HepG2 (cell line): ENCODE data around the gene ERRFI1. TPM values are rescaled to one million over a fixed set of nuclear protein-coding genes. Genes with fewer than 3 reads are reported as not detected.

ENCODE experiments used
- BORCS8-MEF2B ChIP-seq: sonication (generic); formaldehyde crosslinking; IDR thresholded peaks from 2 replicates; pipeline ENCODE4 v1.8.0; 2022; ENCODE audit warnings: mild to moderate bottlenecking, missing genetic modification reagents
- MIER3 ChIP-seq: IDR thresholded peaks from 2 replicates; pipeline ENCODE4 v1.6.1; 2016; ENCODE audit warnings: missing compliant biosample characterization, borderline replicate concordance
- NFE2 ChIP-seq: sonication (generic); formaldehyde crosslinking; IDR thresholded peaks from 2 replicates; pipeline ENCODE4 v1.4.0; 2020; ENCODE audit warnings: missing genetic modification reagents
- NFYB ChIP-seq: sonication (generic); formaldehyde crosslinking; IDR thresholded peaks from 2 replicates; pipeline ENCODE4 v1.4.0; 2020; ENCODE audit warnings: missing genetic modification reagents
- POLR2AphosphoS2 ChIP-seq: IDR thresholded peaks from 2 replicates; pipeline ENCODE4 v1.6.1; 2011; ENCODE audit warnings: low read depth, low read length, improper control_type of control experiment
- RFXAP ChIP-seq: sonication (generic); formaldehyde crosslinking; IDR thresholded peaks from 2 replicates; pipeline ENCODE4 v1.4.0; 2020; ENCODE audit warnings: missing genetic modification reagents, borderline replicate concordance
- TBL1XR1 ChIP-seq: fragments of 150-350 bp; IDR thresholded peaks from 2 replicates; pipeline ENCODE4 v1.6.1; 2014; ENCODE audit warnings: borderline replicate concordance, low read length; ENCODE audit not compliant: partially characterized antibody
- ZNF230 ChIP-seq: sonication (generic); formaldehyde crosslinking; IDR thresholded peaks from 2 replicates; pipeline ENCODE4 v1.4.0; 2020; ENCODE audit warnings: mild to moderate bottlenecking, missing genetic modification reagents
- ZNF644 ChIP-seq: IDR thresholded peaks from 2 replicates; pipeline ENCODE4 v1.6.1; 2016; ENCODE audit warnings: low read depth
- polyA plus RNA-seq, 8 experiments: library from polyadenylated mRNA; depleted of rRNA in 3 of 8; stranded (reverse) in 7 of 8; unstranded in 1 of 8; fragments of >200 nt; fragmentation: Illumina TruSeq in 4 of 8; extraction: Trizol in 4 of 8; gene quantifications; 2 replicates each; pipeline versions ENCODE4 v1.2.1 to v1.2.3, GENCODE V29; 2011 to 2016; ENCODE audit warnings: low read depth in 4 of 8, missing spikeins in 1 of 8, mixed read lengths in 1 of 8; ENCODE audit not compliant: insufficient read depth in 1 of 8
- total RNA-seq, 5 experiments: library from RNA; depleted of rRNA; stranded (reverse); fragments of >200 nt; fragmentation: Illumina TruSeq; extraction: Trizol; gene quantifications; 2 replicates each; pipeline ENCODE4 v1.2.3, GENCODE V29; 2016; ENCODE audit warnings: low read depth in 1 of 5
- TF ChIP-seq, protein P1 (sequence below): sonication (generic); formaldehyde crosslinking; IDR thresholded peaks from 2 replicates; pipeline ENCODE4 v1.9.0; 2021; ENCODE audit warnings: mild to moderate bottlenecking, missing genetic modification reagents
- TF ChIP-seq, protein P2 (sequence below): sonication (generic); formaldehyde crosslinking; conservative IDR thresholded peaks from 2 replicates; pipeline ENCODE4 v1.8.1; 2023; ENCODE audit warnings: missing genetic modification reagents
- TF ChIP-seq, protein P3 (sequence below): IDR thresholded peaks from 2 replicates; pipeline ENCODE4 v1.6.1; 2016; ENCODE audit warnings: low read depth
- TF ChIP-seq, protein P4 (sequence below): sonication (generic); formaldehyde crosslinking; IDR thresholded peaks from one replicate; pipeline ENCODE4 v1.5.1; 2020; ENCODE audit warnings: mild to moderate bottlenecking, missing genetic modification reagents; ENCODE audit errors: not compliant biosample characterization

Gene ERRFI1
- total and polyA plus RNA-seq, 2 of the 13 experiments (the other 11 are each of a cell fraction or from before 2014, with no cell fraction given), result 84.4 to 753 TPM

DNA sequence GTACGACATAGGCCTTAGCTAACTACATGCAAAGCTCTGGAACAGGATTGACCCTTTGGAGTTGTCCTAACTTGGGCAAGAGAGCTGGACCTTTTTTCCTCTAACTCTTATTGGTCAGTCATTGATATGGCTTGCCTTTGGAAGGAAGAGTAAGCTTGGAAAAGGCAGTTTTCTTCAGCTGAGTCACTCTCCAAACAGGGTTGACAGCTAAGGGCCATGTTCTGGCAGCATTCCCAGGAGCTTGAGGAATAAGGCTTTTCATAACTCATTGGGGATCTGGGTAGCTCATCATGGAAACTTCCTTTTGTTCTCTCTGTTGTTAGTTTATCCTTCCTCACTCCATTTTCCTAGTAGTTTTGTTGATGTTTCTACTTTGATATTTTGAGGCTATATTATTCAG, 14.5 kb upstream of the ERRFI1 start (continued):
- TF ChIP-seq, protein P1, sequence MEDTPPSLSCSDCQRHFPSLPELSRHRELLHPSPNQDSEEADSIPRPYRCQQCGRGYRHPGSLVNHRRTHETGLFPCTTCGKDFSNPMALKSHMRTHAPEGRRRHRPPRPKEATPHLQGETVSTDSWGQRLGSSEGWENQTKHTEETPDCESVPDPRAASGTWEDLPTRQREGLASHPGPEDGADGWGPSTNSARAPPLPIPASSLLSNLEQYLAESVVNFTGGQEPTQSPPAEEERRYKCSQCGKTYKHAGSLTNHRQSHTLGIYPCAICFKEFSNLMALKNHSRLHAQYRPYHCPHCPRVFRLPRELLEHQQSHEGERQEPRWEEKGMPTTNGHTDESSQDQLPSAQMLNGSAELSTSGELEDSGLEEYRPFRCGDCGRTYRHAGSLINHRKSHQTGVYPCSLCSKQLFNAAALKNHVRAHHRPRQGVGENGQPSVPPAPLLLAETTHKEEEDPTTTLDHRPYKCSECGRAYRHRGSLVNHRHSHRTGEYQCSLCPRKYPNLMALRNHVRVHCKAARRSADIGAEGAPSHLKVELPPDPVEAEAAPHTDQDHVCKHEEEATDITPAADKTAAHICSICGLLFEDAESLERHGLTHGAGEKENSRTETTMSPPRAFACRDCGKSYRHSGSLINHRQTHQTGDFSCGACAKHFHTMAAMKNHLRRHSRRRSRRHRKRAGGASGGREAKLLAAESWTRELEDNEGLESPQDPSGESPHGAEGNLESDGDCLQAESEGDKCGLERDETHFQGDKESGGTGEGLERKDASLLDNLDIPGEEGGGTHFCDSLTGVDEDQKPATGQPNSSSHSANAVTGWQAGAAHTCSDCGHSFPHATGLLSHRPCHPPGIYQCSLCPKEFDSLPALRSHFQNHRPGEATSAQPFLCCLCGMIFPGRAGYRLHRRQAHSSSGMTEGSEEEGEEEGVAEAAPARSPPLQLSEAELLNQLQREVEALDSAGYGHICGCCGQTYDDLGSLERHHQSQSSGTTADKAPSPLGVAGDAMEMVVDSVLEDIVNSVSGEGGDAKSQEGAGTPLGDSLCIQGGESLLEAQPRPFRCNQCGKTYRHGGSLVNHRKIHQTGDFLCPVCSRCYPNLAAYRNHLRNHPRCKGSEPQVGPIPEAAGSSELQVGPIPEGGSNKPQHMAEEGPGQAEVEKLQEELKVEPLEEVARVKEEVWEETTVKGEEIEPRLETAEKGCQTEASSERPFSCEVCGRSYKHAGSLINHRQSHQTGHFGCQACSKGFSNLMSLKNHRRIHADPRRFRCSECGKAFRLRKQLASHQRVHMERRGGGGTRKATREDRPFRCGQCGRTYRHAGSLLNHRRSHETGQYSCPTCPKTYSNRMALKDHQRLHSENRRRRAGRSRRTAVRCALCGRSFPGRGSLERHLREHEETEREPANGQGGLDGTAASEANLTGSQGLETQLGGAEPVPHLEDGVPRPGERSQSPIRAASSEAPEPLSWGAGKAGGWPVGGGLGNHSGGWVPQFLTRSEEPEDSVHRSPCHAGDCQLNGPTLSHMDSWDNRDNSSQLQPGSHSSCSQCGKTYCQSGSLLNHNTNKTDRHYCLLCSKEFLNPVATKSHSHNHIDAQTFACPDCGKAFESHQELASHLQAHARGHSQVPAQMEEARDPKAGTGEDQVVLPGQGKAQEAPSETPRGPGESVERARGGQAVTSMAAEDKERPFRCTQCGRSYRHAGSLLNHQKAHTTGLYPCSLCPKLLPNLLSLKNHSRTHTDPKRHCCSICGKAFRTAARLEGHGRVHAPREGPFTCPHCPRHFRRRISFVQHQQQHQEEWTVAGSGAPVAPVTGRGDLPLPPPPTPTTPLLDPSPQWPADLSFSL (CRISPR knock-in tag), result no peak
- TF ChIP-seq, protein P2, sequence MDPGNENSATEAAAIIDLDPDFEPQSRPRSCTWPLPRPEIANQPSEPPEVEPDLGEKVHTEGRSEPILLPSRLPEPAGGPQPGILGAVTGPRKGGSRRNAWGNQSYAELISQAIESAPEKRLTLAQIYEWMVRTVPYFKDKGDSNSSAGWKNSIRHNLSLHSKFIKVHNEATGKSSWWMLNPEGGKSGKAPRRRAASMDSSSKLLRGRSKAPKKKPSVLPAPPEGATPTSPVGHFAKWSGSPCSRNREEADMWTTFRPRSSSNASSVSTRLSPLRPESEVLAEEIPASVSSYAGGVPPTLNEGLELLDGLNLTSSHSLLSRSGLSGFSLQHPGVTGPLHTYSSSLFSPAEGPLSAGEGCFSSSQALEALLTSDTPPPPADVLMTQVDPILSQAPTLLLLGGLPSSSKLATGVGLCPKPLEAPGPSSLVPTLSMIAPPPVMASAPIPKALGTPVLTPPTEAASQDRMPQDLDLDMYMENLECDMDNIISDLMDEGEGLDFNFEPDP (CRISPR knock-in tag), result no peak
- TF ChIP-seq MIER3 (CRISPR knock-in tag) (peak; percentile 69; the same call in 1 of the 2 replicates), ZNF230 (no peak), NFE2 (CRISPR knock-in tag) (peak; percentile 86), RFXAP (CRISPR knock-in tag) (no peak), NFYB (CRISPR knock-in tag) (peak; percentile 64), ZNF644 (CRISPR knock-in tag) (peak; percentile 96), TBL1XR1 (no peak), BORCS8-MEF2B (CRISPR knock-in tag) (no peak), POLR2AphosphoS2 (no peak)
- TF ChIP-seq, protein P3, sequence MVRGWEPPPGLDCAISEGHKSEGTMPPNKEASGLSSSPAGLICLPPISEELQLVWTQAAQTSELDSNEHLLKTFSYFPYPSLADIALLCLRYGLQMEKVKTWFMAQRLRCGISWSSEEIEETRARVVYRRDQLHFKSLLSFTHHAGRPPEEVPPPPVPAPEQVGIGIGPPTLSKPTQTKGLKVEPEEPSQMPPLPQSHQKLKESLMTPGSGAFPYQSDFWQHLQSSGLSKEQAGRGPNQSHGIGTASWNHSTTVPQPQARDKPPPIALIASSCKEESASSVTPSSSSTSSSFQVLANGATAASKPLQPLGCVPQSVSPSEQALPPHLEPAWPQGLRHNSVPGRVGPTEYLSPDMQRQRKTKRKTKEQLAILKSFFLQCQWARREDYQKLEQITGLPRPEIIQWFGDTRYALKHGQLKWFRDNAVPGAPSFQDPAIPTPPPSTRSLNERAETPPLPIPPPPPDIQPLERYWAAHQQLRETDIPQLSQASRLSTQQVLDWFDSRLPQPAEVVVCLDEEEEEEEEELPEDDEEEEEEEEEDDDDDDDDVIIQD, result peak; percentile 92
- TF ChIP-seq, protein P4, sequence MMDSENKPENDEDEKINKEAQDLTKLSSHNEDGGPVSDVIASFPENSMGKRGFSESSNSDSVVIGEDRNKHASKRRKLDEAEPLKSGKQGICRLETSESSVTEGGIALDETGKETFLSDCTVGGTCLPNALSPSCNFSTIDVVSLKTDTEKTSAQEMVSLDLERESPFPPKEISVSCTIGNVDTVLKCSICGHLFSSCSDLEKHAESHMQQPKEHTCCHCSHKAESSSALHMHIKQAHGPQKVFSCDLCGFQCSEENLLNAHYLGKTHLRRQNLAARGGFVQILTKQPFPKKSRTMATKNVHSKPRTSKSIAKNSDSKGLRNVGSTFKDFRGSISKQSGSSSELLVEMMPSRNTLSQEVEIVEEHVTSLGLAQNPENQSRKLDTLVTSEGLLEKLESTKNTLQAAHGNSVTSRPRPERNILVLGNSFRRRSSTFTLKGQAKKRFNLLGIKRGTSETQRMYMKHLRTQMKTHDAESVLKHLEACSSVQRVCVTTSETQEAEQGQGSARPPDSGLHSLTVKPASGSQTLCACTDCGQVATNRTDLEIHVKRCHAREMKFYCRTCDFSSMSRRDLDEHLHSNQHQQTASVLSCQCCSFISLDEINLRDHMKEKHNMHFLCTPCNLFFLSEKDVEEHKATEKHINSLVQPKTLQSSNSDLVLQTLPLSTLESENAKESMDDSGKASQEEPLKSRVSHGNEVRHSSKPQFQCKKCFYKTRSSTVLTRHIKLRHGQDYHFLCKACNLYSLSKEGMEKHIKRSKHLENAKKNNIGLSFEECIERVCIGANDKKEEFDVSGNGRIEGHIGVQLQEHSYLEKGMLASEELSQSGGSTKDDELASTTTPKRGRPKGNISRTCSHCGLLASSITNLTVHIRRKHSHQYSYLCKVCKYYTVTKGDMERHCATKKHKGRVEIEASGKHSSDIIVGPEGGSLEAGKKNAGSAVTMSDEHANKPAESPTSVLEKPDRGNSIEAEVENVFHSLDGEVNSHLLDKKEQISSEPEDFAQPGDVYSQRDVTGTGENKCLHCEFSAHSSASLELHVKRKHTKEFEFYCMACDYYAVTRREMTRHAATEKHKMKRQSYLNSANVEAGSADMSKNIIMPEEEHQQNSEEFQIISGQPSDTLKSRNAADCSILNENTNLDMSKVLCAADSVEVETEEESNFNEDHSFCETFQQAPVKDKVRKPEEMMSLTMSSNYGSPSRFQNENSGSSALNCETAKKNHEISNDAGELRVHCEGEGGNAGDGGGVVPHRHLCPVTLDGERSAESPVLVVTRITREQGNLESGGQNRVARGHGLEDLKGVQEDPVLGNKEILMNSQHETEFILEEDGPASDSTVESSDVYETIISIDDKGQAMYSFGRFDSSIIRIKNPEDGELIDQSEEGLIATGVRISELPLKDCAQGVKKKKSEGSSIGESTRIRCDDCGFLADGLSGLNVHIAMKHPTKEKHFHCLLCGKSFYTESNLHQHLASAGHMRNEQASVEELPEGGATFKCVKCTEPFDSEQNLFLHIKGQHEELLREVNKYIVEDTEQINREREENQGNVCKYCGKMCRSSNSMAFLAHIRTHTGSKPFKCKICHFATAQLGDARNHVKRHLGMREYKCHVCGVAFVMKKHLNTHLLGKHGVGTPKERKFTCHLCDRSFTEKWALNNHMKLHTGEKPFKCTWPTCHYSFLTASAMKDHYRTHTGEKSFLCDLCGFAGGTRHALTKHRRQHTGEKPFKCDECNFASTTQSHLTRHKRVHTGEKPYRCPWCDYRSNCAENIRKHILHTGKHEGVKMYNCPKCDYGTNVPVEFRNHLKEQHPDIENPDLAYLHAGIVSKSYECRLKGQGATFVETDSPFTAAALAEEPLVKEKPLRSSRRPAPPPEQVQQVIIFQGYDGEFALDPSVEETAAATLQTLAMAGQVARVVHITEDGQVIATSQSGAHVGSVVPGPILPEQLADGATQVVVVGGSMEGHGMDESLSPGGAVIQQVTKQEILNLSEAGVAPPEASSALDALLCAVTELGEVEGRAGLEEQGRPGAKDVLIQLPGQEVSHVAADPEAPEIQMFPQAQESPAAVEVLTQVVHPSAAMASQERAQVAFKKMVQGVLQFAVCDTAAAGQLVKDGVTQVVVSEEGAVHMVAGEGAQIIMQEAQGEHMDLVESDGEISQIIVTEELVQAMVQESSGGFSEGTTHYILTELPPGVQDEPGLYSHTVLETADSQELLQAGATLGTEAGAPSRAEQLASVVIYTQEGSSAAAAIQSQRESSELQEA (CRISPR knock-in tag), result no peak
